B cell (primary cell): ENCODE measurements around the gene RNF223.

Source experiments
- EZH2 ChIP-seq: IDR thresholded peaks from 2 replicates; pipeline ENCODE4 v1.6.1; 2012; ENCODE audit warnings: borderline replicate concordance, low read depth, mild to moderate bottlenecking, moderate library complexity, low read length; ENCODE audit not compliant: insufficient read depth, poor library complexity, severe bottlenecking
- TF ChIP-seq, protein P1 (sequence below): fragments of 200-600 bp; IDR thresholded peaks from one replicate; pipeline ENCODE4 v1.8.0; 2022; ENCODE audit warnings: antibody characterized with exemption, mild to moderate bottlenecking

GRCh38 chr1:1089731-1090423, 15.8 kb upstream of the RNF223 start:
- TF ChIP-seq, protein P1, sequence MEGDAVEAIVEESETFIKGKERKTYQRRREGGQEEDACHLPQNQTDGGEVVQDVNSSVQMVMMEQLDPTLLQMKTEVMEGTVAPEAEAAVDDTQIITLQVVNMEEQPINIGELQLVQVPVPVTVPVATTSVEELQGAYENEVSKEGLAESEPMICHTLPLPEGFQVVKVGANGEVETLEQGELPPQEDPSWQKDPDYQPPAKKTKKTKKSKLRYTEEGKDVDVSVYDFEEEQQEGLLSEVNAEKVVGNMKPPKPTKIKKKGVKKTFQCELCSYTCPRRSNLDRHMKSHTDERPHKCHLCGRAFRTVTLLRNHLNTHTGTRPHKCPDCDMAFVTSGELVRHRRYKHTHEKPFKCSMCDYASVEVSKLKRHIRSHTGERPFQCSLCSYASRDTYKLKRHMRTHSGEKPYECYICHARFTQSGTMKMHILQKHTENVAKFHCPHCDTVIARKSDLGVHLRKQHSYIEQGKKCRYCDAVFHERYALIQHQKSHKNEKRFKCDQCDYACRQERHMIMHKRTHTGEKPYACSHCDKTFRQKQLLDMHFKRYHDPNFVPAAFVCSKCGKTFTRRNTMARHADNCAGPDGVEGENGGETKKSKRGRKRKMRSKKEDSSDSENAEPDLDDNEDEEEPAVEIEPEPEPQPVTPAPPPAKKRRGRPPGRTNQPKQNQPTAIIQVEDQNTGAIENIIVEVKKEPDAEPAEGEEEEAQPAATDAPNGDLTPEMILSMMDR, result no peak
- no peak for TF ChIP-seq EZH2
